GM04503 (cell line): ENCODE results near the gene GAPVD1.
A peak's percentile ranks its signal among the peaks of the same experiment; 100 is the strongest.
"Not testable (repeated sequence)": the region's sequence is repeated elsewhere in the genome, so short reads cannot be mapped to it uniquely, and the experiment has no call there.

Experiments
- DNase-seq: peaks from one replicate; pipeline ENCODE4 v3.0.0-alpha.2; 2012; ENCODE audit warnings: low read depth

The GAPVD1 gene

DNA sequence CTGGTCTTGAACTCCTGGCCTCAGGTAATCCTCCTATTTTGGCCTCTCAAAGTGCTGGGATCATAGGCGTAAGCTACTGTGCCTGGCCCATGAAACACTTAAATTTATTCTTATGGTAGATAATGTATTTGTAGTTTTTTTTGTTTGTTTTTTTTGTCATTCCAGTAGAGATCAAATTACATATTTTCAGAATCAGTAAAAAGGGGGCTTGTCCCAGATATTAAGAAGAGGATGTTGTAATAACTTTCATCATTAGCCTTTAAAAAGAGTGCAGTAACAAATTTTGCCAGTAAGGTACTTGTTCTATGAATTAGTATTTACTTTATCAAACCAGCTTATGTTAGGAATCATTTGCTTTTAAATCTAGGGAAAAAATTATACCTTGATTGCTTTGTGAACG is 42.6 kb downstream of the GAPVD1 start:
- DNase-seq: no peak

DNA sequence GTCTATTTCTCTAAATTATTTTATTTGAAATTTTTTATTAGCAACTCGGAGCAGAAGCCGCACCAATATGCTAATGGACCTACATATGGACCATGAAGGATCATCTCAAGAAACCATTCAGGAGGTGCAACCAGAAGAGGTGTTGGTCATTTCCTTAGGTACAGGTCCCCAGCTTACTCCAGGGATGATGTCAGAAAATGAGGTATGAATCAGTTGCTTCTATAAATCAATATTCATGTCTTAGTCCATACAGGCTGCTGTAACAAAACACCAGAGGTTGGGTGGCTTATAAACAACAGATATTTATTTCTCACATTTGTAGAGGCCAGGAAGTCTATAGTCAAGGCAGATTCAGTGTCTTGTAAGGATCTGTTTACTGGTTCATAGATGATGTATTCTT is 50.8 kb downstream of the GAPVD1 start:
- no peak for DNase-seq

DNA sequence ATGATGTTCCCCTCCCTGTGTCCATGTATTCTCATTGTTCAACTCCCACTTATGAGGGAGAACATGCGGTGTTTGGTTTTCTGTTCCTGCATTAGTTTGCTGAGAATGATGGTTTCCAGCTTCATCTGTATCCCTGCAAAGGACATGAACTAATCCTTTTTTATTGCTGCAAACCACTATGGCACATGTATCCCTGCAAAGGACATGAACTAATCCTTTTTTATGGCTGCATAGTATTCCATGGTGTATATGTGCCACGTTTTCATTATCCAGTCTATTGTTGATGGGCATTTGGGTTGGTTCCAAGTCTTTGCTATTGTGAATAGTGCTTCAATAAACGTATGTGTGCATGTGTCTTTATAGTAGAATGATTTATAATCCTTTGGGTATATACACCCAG is 54.7 kb downstream of the GAPVD1 start:
- DNase-seq: not testable (repeated sequence)

DNA sequence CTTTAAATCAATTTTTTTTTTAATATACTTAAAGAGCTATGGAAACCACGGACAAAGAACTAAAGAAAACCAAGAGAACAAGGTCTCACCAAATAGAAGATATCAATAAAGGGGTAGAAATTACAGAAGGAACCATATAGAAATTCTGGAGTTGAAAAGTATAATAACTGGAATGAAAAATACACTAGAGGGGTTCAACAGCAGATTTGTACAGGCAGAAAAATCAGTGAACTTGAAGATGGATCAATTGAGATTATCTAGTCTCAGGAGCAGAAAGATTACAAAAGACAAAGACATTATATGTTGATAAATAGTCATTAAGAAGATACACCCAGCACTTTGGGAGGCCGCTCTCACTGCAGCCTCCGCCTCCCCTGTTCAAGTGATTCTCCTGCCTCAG is 56.1 kb downstream of the GAPVD1 start:
- no peak for DNase-seq

DNA sequence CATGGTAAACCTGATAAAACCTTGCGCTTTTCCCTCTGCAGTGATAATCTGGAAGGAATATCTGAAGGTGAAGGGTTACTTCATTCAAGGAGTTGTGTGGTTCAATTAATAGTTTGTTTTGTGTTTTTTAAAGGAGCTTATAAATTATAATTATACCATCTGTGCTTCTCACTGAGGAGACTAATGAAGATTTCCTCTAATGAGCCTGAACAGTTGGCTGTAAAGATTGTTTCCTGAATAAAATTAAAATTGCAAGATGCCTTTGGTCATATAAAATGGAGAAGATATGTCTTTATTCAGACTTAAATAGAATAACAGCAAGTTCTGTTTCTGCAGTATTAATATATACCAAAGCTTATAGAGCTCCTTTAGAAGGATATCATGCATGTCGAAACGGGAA is 59.9 kb downstream of the GAPVD1 start:
- DNase-seq: no peak

DNA sequence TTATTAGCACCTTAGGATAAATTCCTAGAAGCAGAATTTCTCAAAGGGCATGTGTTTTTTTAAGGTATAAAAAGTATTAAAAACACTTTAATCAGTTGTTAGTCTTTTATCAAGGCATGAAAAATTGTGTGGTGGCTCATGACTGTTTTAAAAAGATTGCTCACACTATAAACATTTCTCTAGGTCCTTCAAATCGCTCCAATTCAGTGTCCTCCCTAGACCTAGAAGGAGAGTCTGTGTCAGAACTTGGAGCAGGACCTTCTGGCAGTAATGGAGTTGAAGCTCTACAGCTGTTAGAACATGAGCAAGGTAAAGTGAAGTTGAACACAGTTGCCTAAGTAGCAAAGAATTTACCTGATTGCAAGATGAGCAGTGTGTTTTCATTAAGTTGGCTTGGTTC is 62.0 kb downstream of the GAPVD1 start:
- no peak for DNase-seq

DNA sequence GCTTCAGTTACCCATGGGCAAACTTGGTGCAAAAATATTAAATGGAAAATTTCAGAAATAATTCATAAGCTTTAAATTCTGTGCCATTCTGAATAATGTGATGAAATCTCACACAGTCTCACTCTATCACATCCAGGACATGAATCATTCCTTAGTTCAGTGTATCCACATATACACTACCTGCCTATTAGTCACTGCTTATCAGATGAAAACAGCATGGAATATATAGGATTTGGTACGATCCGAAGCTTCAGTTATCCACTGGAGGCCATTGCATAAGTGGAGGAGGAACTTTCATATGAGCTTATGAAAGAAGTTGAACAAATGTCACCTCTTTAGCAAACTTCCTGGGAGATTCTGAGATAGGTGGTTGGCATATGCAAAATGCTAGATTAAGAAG is 64.2 kb downstream of the GAPVD1 start:
- no peak for DNase-seq

DNA sequence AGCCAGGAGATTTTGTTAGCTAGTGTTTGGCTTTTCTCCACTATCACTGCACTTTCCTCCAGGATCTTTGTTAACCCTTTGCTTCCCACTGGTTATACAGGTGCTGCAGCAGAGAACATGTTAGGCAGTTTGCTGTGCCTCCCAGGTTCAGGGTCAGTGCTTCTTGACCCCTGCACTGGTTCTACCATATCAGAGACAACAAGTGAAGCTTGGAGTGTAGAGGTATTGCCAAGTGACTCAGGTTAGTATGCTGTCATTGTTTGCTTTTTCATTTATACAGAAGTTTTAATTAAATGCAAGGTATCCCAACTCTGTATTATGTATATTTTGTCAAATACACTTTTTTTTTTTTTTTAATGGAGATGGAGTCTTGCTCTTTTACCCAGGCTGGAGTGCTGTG is 68.4 kb downstream of the GAPVD1 start:
- DNase-seq: no peak

DNA sequence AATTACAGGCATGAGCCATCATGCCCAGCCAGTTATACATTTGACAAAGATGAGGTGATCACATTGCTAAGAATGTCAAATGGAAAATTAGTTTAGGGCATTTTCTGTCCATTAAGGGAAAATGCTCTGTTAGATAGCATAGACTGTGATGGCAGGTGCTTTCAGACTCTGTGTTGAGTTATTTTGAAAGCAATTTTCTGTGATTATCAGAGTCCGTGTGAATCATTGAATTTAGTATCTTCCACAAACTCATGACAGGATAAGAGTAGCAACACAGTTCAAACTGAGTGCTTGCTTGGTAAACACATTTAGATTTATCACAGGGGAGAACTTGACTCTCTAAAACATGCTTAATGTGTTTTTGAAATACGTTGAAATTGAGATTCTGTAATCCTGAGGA is 69.0 kb downstream of the GAPVD1 start:
- no peak for DNase-seq

DNA sequence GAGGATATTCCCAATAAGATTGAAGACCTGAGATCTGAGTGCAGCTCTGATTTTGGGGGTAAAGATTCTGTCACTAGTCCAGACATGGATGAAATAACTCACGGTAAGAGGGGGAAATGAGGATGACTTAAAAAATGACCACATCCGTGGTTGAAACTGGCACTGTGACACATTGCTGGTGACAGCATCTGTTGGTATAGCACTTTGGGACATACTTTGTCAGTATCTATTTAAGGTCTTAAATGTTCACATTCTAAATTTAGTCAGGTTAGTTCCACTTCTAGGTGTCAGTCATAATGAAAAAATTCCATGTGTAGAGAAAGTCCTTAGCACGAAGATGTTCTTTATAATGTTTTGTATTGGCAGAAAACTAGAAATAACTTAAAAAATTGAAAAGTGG is 70.9 kb downstream of the GAPVD1 start:
- no peak for DNase-seq

DNA sequence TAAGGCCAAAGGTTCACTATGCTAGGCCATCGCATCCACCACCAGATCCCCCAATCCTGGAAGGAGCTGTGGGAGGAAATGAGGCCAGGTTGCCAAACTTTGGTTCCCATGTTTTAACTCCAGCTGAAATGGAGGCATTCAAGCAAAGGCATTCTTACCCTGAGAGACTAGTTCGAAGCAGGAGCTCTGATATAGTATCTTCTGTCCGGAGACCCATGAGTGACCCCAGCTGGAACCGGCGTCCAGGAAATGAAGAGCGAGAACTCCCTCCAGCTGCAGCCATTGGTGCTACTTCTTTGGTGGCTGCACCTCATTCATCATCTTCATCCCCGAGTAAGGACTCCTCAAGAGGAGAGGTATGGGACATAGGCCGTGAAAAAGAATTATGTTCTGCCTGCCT is 75.6 kb downstream of the GAPVD1 start:
- DNase-seq: no peak

DNA sequence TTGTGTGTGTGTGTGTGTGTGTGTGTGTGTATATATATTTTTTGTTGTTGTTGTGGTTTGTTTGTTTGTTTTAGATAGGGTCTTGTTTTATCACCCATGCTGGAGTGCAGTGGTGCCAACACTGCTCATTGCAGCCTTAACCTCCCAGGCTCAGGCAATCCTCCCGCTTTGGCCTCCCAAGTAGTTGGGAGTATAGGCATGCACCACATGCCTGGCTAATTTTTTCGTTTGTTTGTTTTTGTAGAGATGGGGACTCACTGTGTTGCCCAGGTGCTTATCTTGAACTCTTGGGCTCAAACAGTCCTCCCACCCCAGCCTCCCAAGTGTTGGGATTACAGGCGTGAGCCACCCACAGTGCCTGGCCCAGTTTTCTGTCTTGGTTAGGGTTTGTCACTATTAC is 77.3 kb downstream of the GAPVD1 start:
- no peak for DNase-seq

DNA sequence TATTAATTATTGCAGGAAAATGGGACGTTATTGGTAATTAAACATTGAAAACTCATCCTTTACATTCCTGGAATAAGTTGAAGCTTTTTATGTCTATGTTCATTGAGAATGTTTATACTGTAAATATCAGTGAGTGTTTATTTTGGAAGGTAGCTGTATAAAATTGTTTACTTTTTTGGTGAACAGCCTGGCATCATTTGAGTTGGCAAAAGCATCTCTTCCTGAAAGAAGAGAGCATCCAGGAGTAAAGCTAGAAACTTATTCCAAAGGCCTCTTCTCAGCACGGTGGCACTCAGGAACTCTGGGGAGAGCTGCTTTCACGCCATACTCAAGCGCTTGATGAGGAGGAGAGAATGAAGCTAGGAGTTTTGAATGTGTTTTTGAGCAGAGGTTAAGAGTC is 79.9 kb downstream of the GAPVD1 start:
- no peak for DNase-seq

DNA sequence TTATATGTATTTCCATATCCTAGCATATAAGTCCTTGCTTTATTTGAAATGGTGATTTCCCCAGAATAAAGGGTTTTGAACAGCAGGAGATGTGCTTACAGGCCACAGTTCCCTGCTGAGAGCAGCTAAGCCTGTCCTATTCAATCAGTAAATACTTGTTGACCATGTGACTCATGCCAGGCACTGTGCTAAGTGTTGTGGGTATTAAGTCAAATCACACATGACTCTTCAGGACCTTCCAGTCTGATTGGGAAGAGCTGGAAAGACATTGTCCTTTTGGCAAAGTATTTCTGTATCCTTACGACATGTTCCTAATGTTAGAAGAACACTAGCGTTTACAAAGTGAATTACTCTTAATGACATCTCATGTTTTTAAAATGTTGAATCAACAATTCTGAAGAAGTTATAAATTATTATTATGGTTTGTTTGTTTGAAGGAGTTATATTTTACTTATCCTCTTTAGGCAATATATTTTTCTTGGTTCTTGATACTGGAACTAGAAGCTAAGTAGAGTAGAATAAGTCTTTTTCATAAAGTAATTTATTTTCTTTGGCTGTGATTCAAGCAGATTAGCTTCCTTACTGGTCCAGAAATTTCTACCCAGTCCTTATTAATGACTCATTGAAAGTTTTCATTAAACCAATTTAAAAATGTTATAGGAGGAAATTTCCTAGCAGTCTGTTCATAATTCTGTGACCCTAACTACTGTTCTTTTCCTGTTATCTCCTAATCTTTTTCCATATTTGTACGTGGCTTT is 82.1 kb downstream of the GAPVD1 start:
- peak; percentile 9 for DNase-seq

DNA sequence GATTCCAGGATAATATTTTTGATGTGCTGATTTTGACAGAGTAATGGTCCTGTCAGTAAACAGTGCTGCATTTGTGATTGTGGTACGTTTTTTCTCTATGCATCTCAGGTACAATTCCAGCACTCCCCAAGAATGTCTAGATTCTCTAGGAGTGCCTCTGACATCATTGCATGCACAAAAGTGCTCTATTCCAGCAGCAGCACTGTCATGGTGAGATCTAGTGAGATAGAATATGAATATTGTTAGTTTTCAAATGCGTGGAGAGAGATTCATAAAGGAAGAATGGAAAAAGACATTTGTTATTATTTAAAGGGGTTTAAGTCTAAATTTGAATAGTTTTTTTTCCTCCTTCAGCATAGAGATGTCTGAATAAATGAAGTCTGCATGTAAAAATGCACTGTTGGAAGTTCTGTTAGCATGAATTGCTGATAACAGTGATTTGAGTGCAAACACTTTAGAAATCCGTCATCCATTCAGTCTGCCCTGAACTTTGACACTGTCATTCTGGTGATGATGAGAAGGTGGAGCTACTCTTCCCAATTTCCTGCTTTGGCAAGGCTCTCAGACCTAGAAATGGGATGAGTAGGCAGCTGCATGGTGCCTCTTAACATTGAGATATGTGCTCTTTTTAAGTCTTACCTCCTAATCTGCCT is 84.6 kb downstream of the GAPVD1 start:
- no peak for DNase-seq

DNA sequence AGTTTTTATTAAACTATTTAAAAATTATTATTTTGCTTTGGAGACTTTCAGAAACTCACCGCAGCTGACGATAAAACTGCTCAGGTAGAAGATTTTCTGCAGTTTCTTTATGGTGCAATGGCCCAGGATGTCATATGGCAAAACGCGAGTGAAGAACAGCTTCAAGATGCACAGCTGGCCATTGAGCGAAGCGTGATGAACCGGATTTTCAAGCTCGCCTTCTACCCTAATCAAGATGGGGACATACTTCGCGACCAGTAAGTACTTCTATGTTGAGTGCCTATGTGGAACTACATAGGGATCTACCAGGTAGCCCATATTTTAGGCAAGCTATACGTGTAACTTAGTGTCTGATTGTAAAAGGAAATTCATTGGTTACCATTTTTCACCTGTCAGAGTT is 94.0 kb downstream of the GAPVD1 start:
- DNase-seq: no peak

DNA sequence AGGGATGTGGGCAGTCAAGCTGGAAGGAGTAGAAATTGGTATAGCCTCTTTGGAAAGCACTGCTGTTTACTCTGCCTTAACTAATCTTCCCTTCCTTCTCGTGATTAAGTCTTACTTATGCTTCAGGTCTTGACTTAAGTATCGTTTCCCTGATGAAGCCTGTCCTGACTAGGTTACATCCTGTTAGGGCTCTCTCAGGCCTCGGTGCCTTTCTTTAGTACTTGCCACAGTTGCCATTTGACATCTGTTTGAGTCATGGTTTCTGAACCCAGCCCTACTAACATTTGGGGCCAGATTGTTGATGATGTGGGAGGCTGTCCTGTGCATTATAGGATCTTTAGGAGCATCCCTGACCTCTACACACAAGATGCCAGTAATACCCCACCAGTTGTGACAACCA is 94.4 kb downstream of the GAPVD1 start:
- no peak for DNase-seq

DNA sequence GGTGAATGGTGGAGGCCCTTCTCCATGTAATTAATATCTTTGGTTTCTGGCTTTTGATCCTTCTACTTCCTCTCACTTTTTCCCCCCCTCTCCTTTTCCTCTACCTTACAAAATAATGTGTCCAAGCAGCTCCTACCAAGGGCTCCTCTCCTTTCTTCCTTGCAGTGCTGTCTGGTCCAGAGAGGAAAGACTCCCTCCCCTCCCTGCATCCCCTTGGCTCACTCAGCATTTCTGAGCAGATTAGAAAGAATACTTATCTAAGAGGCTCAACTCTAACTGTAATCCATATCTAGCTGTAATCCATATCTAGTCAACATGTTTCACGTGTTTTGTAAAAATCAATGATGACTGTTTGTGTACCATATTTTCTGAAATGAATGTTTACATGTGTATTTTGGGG is 97.4 kb downstream of the GAPVD1 start:
- no peak for DNase-seq

DNA sequence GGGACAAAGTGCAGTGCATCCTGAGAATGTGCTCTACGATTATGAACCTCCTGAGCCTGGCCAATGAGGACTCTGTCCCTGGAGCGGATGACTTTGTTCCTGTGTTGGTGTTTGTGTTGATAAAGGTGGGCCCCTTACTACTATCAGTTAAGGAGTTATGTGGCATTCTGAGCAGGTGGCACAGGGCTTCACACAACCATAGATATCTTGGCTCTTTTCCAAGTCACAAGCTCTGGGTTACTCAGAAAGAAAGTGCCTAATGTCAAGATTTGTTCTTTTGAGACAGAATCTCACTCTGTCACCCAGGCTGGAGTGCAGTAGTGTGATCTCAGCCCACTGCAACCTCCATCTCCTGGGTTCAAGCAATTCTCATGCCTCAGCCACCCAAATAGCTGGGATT is 99.0 kb downstream of the GAPVD1 start:
- no peak for DNase-seq

DNA sequence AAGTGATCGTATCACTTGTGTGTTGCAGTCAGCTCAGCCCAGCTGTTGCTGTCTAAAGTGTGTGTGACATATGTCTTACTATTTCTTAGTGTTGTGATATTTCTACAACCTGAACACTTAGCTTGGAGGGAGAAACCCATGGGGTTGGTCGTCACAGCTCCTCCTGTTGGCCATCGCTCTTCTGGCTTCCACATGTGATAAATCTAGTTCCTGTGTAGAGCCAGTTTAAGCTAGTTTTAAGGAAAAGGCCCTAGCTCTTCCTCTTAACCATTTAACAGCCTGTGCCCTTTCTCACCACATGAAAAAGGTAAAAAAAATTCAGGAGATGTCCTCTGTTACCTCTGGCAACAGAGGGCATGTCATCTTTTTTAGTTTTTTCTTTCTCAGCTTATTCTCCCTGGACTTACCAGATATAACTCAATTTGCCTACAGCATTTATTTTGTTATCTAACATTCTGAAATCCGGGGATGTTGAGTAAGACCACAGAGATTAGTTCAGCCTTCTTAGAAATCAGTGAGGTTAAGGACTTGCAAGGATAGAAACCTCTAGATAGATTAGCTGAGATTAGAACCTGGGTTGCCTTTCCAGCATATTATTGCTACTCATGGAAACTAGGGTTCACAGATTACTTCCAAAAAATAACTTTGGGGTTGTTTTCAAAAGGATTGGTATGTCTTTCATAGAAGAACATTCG is 100.4 kb downstream of the GAPVD1 start:
- no peak for DNase-seq

DNA sequence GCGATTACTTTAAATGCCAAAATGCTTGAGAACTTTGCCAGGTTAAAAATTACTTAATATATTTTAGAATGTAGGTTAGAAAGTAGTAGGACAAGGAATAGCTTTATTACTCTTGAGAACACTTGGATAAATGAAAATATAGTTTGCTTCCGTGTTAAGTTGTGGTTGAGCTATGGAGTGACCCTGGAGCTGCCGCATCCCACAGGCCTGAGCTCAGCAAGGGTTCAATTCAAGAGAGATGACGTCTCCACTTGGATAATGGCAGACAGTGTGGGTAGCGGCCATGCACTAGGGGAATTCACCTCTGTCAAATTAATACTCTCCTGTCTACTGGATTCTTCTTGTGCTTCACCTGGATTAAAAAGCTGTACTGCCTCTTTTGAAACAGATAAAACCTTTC is 105.0 kb downstream of the GAPVD1 start:
- DNase-seq: no peak

DNA sequence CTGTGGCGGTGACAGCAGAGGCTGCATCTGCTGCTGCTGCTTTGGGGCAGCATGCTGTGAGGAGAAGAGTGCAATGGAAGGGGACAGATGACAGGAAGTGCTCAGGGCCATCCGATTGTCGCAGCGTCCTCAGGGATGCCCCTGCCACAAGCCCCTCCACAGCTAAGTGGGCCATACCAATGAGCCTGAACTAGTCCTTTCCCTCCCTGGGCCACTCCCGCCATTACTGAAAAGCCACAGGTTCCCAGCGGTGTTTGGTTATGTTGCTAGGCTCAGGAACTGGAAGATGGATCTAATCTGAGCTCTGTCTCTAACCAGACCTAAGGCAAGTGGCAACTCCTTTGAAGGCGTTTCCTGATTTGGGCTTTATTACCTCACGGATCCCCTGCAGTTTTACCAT is 109.2 kb downstream of the GAPVD1 start:
- DNase-seq: no peak

DNA sequence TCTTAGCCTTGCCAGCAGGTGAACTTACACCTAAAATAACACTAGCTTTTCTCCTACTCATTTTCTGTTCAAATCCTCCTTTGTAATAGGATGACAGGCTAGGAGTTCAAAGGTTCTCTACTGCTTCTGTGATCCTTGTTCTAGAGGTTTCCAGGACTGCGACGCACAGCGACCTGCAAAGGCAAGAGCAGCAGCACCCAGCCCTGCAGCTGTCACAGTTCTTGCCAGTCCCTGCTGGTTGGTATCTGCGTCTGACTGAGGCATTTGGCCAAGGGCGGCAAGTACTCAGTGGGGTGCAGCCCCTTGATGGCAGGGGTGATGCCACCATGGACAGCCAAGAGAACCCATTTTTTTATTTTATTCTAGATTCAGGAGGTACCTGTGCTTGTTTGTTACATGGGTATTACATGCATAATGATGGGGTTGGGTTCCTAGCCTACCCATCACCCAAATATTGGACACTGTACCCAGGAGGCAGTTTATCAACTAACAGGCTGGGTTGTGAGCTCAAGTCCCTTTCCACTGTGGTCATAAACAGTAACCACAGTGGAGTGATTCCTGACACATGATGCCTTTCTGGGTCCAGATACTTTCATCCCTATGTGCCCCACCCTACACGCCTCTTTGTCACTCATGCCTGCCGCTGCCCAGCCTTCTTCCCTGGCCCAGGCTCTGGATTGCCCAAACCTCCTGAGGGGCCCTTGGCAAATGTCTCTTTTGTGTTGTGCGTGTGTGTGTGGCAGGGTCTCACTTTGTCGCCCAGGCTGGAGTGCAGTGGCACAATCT is 111.0 kb downstream of the GAPVD1 start:
- DNase-seq: no peak
